H9 (cell line): ENCODE results near the gene ENTPD6. TPM values are rescaled to one million over a fixed set of nuclear protein-coding genes. Genes with fewer than 3 reads are reported as not detected.

Source experiments
- DNase-seq: peaks from one replicate; pipeline ENCODE4 v3.0.0-alpha.2; 2017
- H2AFZ ChIP-seq: one replicate; pipeline ENCODE4 v1.6.1; 2013; ENCODE audit warnings: mild to moderate bottlenecking, low read length, control low read depth, moderate library complexity
- H2AK5ac ChIP-seq: 2 replicates; pipeline ENCODE4 v1.6.1; 2013; ENCODE audit warnings: low read length, control low read depth, mixed read lengths; ENCODE audit not compliant: insufficient read length
- H2BK120ac ChIP-seq: one replicate; pipeline ENCODE4 v1.6.1; 2013; ENCODE audit warnings: low read depth, mild to moderate bottlenecking, low read length, control low read depth, inconsistent platforms; ENCODE audit not compliant: poor library complexity, severe bottlenecking
- H2BK12ac ChIP-seq: 2 replicates; pipeline ENCODE4 v1.6.1; 2013; ENCODE audit warnings: low read length, control low read depth, mixed read lengths, low read depth; ENCODE audit not compliant: insufficient read length
- H2BK15ac ChIP-seq: 2 replicates; pipeline ENCODE4 v1.6.1; 2013; ENCODE audit warnings: low read depth, low read length, control low read depth
- H2BK20ac ChIP-seq: one replicate; pipeline ENCODE4 v1.6.1; 2013; ENCODE audit warnings: low read depth, mild to moderate bottlenecking, low read length, control low read depth, inconsistent platforms; ENCODE audit not compliant: poor library complexity, severe bottlenecking
- H2BK5ac ChIP-seq: 2 replicates; pipeline ENCODE4 v1.6.1; 2013; ENCODE audit warnings: low read length, control low read depth, mixed read lengths; ENCODE audit not compliant: insufficient read length
- H3K14ac ChIP-seq: 2 replicates; pipeline ENCODE4 v1.6.1; 2013; ENCODE audit warnings: low read length, control low read depth; ENCODE audit not compliant: insufficient read depth
- H3K18ac ChIP-seq: 2 replicates; pipeline ENCODE4 v1.6.1; 2013; ENCODE audit warnings: low read depth, mild to moderate bottlenecking, mixed read lengths, low read length, control low read depth; ENCODE audit not compliant: insufficient read length
- H3K23ac ChIP-seq: 2 replicates; pipeline ENCODE4 v1.6.1; 2013; ENCODE audit warnings: low read length, control low read depth, mixed read lengths, low read depth; ENCODE audit not compliant: insufficient read length
- H3K23me2 ChIP-seq: 2 replicates; pipeline ENCODE4 v1.6.1; 2013; ENCODE audit warnings: low read depth, mild to moderate bottlenecking, mixed read lengths, low read length, control low read depth; ENCODE audit not compliant: insufficient read length, poor library complexity, severe bottlenecking
- H3K27ac ChIP-seq: 2 replicates; pipeline ENCODE4 v1.5.1; 2013; ENCODE audit warnings: low read length, control low read depth, mixed read lengths, low read depth; ENCODE audit not compliant: insufficient read length
- H3K27me3 ChIP-seq: 2 replicates; pipeline ENCODE4 v1.6.1; 2013; ENCODE audit warnings: low read length, control low read depth, inconsistent platforms; ENCODE audit not compliant: insufficient read depth
- H3K4ac ChIP-seq: 2 replicates; pipeline ENCODE4 v1.6.1; 2013; ENCODE audit warnings: low read depth, mild to moderate bottlenecking, control low read depth, inconsistent platforms, low read length, moderate library complexity
- H3K4me1 ChIP-seq: 2 replicates; pipeline ENCODE4 v1.6.1; 2013; ENCODE audit warnings: low read length, control low read depth, inconsistent platforms; ENCODE audit not compliant: insufficient read depth
- H3K4me2 ChIP-seq: 2 replicates; pipeline ENCODE4 v1.6.1; 2013; ENCODE audit warnings: low read length, control low read depth, mixed read lengths; ENCODE audit not compliant: insufficient read length, insufficient read depth
- H3K56ac ChIP-seq: 2 replicates; pipeline ENCODE4 v1.6.1; 2013; ENCODE audit warnings: low read depth, mild to moderate bottlenecking, mixed read lengths, low read length, control low read depth; ENCODE audit not compliant: insufficient read length
- H3K79me1 ChIP-seq: 2 replicates; pipeline ENCODE4 v1.6.1; 2013; ENCODE audit warnings: low read depth, mild to moderate bottlenecking, moderate library complexity, low read length, control low read depth, inconsistent platforms; ENCODE audit not compliant: insufficient read depth, poor library complexity, severe bottlenecking
- H3K79me2 ChIP-seq: 2 replicates; pipeline ENCODE4 v1.6.1; 2013; ENCODE audit warnings: low read length, control low read depth, inconsistent platforms; ENCODE audit not compliant: insufficient read depth
- H3K9ac ChIP-seq: 2 replicates; pipeline ENCODE4 v1.6.1; 2013; ENCODE audit warnings: low read length, control low read depth, mixed read lengths; ENCODE audit not compliant: insufficient read length; ENCODE audit errors: extremely low read depth
- H3K9me3 ChIP-seq: one replicate; pipeline ENCODE4 v1.6.1; 2013; ENCODE audit warnings: low read depth, low read length, inconsistent platforms; ENCODE audit not compliant: control insufficient read depth
- H3T11ph ChIP-seq: one replicate; pipeline ENCODE4 v1.6.1; 2013; ENCODE audit warnings: mild to moderate bottlenecking, low read length, control low read depth, inconsistent platforms
- H4K20me1 ChIP-seq: one replicate; pipeline ENCODE4 v1.6.1; 2013; ENCODE audit not compliant: control insufficient read depth, insufficient read length, insufficient read depth
- H4K5ac ChIP-seq: 2 replicates; pipeline ENCODE4 v1.6.1; 2013; ENCODE audit warnings: low read depth, mild to moderate bottlenecking, mixed read lengths, low read length, control low read depth; ENCODE audit not compliant: insufficient read length
- H4K8ac ChIP-seq: replicated peaks from 2 replicates; pipeline ENCODE4 v1.6.1; 2013; ENCODE audit warnings: low read length, control low read depth, mixed read lengths, low read depth; ENCODE audit not compliant: insufficient read length
- H4K91ac ChIP-seq: 2 replicates; pipeline ENCODE4 v1.6.1; 2013; ENCODE audit warnings: low read depth, mild to moderate bottlenecking, moderate library complexity, mixed read lengths, low read length, control low read depth; ENCODE audit not compliant: insufficient read length
- H3K27ac Mint-ChIP-seq, 3 experiments: 2 replicates in 2 of 3; 3 replicates in 1 of 3; pipeline ENCODE4 v1.8.0; 2020 to 2021; ENCODE audit warnings: mixed read lengths in 3 of 3, mild to moderate bottlenecking in 1 of 3, moderate library complexity in 1 of 3
- H3K27me3 Mint-ChIP-seq: 2 replicates; pipeline ENCODE4 v1.8.0; 2021; ENCODE audit warnings: low read depth, mild to moderate bottlenecking, moderate library complexity, mixed read lengths
- H3K36me3 Mint-ChIP-seq, 3 experiments: 2 replicates in 2 of 3; 3 replicates in 1 of 3; pipeline ENCODE4 v1.8.0; 2020 to 2021; ENCODE audit warnings: low read depth in 3 of 3, mixed read lengths in 3 of 3; ENCODE audit not compliant: insufficient read depth in 1 of 3
- H3K4me1 Mint-ChIP-seq, 2 experiments: 2 replicates each; pipeline ENCODE4 v1.8.0; 2020; ENCODE audit warnings: mixed read lengths in 2 of 2
- H3K4me3 Mint-ChIP-seq, 2 experiments: 2 replicates in 1 of 2; 3 replicates in 1 of 2; pipeline ENCODE4 v1.8.0; 2020 to 2021; ENCODE audit warnings: mild to moderate bottlenecking in 2 of 2, mixed read lengths in 2 of 2, moderate library complexity in 1 of 2
- H3K9me3 Mint-ChIP-seq, 2 experiments: 2 replicates in 1 of 2; 3 replicates in 1 of 2; pipeline ENCODE4 v1.8.0; 2020; ENCODE audit warnings: mild to moderate bottlenecking in 2 of 2, mixed read lengths in 2 of 2, moderate library complexity in 1 of 2
- CTCF ChIP-seq: fragments of 200-600 bp; sonication (generic); conservative IDR thresholded peaks from 3 replicates; pipeline ENCODE4 v1.8.0; 2021; ENCODE audit warnings: antibody characterized with exemption, mild to moderate bottlenecking
- WGBS: extraction: QIAGEN DNeasy Blood & Tissue Kit; methylation state at CpG from one replicate; pipeline ENCODE4 v1.1.7; 2013; ENCODE audit warnings: missing lambda C conversion rate, low lambda C conversion rate, mixed read lengths; ENCODE audit not compliant: insufficient read length; ENCODE audit errors: extremely low coverage; 5-methylcytosine and 5-hydroxymethylcytosine counted together
- total RNA-seq: library from RNA; stranded (reverse); gene quantifications from 2 replicates; pipeline ENCODE4 v1.2.1, GENCODE V29; 2021

The ENTPD6 gene
- total RNA-seq, 1 experiment from 2014 or later: 57.4 TPM

GRCh38 chr20:25254571-25254970 is 59.1 kb downstream of the ENTPD6 start:
- Mint-ChIP-seq H3K27ac (no peak overlapping the region), H3K36me3 (peaks cover 17 to 22% (median 21%) of the 10 kb centered on the region in 3 experiments), H3K27me3 (no peaks in the 10 kb centered on the region), H3K4me3 (no peak overlapping the region), H3K4me1 (peaks cover 17 to 28% of the 10 kb centered on the region in 2 experiments), H3K9me3 (peaks cover 0 to 3% of the 10 kb centered on the region in 2 experiments; a peak in 2 of 5 replicates)
- no peak for TF ChIP-seq CTCF
- no peak overlapping the region for H3K27ac ChIP-seq
- H2BK120ac ChIP-seq: no peak overlapping the region
- no peaks in the 10 kb centered on the region for H3K27me3 ChIP-seq
- no peak overlapping the region for H2BK20ac ChIP-seq
- no peak overlapping the region for H3K4ac ChIP-seq
- H4K20me1 ChIP-seq: no peaks in the 10 kb centered on the region
- H2BK15ac ChIP-seq: no peak overlapping the region
- H4K91ac ChIP-seq: no peak overlapping the region
- no peak overlapping the region for H3K56ac ChIP-seq
- no peak overlapping the region for H3T11ph ChIP-seq
- no peak overlapping the region for H2BK12ac ChIP-seq
- H3K23me2 ChIP-seq: no peaks in the 10 kb centered on the region
- WGBS: no CpG with 5 or more reads among the region's 5 CpGs
- H3K9ac ChIP-seq: no peak overlapping the region
- DNase-seq: no peak
- no peaks in the 10 kb centered on the region for H3K9me3 ChIP-seq
- no peak overlapping the region for H4K5ac ChIP-seq
- no peak overlapping the region for H3K4me2 ChIP-seq
- peaks cover 7% of the 10 kb centered on the region; the same call in 1 of the 2 replicates for H3K79me2 ChIP-seq
- H3K79me1 ChIP-seq: no peaks in the 10 kb centered on the region
- H3K4me1 ChIP-seq: no peaks in the 10 kb centered on the region
- no peak overlapping the region for H2BK5ac ChIP-seq
- no peak overlapping the region for H4K8ac ChIP-seq
- no peak overlapping the region for H2AFZ ChIP-seq
- no peak overlapping the region for H3K18ac ChIP-seq
- H2AK5ac ChIP-seq: no peak overlapping the region
- H3K14ac ChIP-seq: no peak overlapping the region
- H3K23ac ChIP-seq: no peak overlapping the region
